B cell (primary cell): Measurements from ENCODE around the gene SH3RF3. TPM values are rescaled to one million over a fixed set of nuclear protein-coding genes. Genes with fewer than 3 reads are reported as not detected.

ENCODE experiments used
- ATAC-seq: fragments of 200-7000 bp; cut with Tn5 transposase; one replicate; pipeline ENCODE4 v1.10.0; 2021; ENCODE audit warnings: low read depth, mild to moderate bottlenecking, moderate number of reproducible peaks, moderate library complexity
- CTCF ChIA-PET: fragments of 350-600 bp; sonication (Branson Sonifier 250); formaldehyde crosslinking; loops from one replicate; lab custom pipeline; 2021; ENCODE audit warnings: antibody characterized with exemption, inconsistent platforms; lab: Charles Lee
- POLR2A ChIA-PET: fragments of 350-600 bp; sonication (Branson Sonifier 250); formaldehyde crosslinking; loops from one replicate; lab custom pipeline; 2021; ENCODE audit warnings: antibody characterized with exemption; lab: Charles Lee
- DNase-seq: peaks from one replicate; pipeline ENCODE4 v3.0.0; 2013
- H2AFZ ChIP-seq: 2 replicates; pipeline ENCODE4 v1.6.1; 2012; ENCODE audit warnings: mild to moderate bottlenecking, low read depth, low read length; ENCODE audit not compliant: insufficient read depth, poor library complexity, severe bottlenecking
- H3K27ac ChIP-seq, 2 donors: 1 replicate in 1 of 2; 2 replicates in 1 of 2; pipeline ENCODE4 v1.5.1; 2012 to 2013; ENCODE audit warnings: low read length in 2 of 2, mild to moderate bottlenecking in 2 of 2, moderate library complexity in 1 of 2
- H3K27me3 ChIP-seq, 4 experiments: fragments of 200-600 bp in 1 of 4; sonication (generic) in 1 of 4; replicated peaks in 1 of 4; 1 replicate in 2 of 4; 2 replicates in 2 of 4; pipeline versions ENCODE4 v1.6.1 to v1.7.0; 2013 to 2016; ENCODE audit warnings: low read length in 3 of 4, mild to moderate bottlenecking in 2 of 4, mixed read lengths in 1 of 4, moderate library complexity in 1 of 4; ENCODE audit not compliant: insufficient read depth in 4 of 4, control insufficient read depth in 3 of 4; ENCODE audit errors: control extremely low read depth in 1 of 4
- H3K36me3 ChIP-seq, 2 experiments: replicated peaks in 1 of 2; 1 replicate in 1 of 2; 2 replicates in 1 of 2; pipeline versions ENCODE4 v1.6.1 to v1.7.1; 2013; ENCODE audit warnings: low read length in 1 of 2; ENCODE audit not compliant: insufficient read depth in 2 of 2, control insufficient read depth in 1 of 2; ENCODE audit errors: control extremely low read depth in 1 of 2, extremely low read depth in 1 of 2
- H3K4me1 ChIP-seq, 2 donors: fragments of 200-600 bp in 1 of 2; sonication (generic) in 1 of 2; 1 replicate in 1 of 2; 2 replicates in 1 of 2; pipeline versions ENCODE4 v1.5.1 to v1.6.1; 2013 to 2017; ENCODE audit warnings: low read length in 2 of 2; ENCODE audit not compliant: control insufficient read depth in 2 of 2, insufficient read depth in 2 of 2
- H3K4me2 ChIP-seq: replicated peaks from 2 replicates; pipeline ENCODE3; 2012; ENCODE audit warnings: mild to moderate bottlenecking, low read depth, low read length; ENCODE audit not compliant: poor library complexity, severe bottlenecking
- H3K4me3 ChIP-seq, 5 experiments: fragments of 200-600 bp in 1 of 5; sonication (generic) in 1 of 5; 1 replicate in 3 of 5; 2 replicates in 2 of 5; pipeline versions ENCODE4 v1.5.1 to v1.7.0; 2011 to 2016; ENCODE audit warnings: low read length in 4 of 5, mild to moderate bottlenecking in 4 of 5, low read depth in 2 of 5, control low read depth in 1 of 5, moderate library complexity in 1 of 5; ENCODE audit not compliant: insufficient read depth in 1 of 5; ENCODE audit errors: control extremely low read depth in 1 of 5, extremely low read depth in 1 of 5
- H3K79me2 ChIP-seq: fragments of 200-600 bp; sonication (generic); one replicate; pipeline ENCODE4 v1.6.0; 2016; ENCODE audit warnings: low read length; ENCODE audit not compliant: control insufficient read depth, insufficient read depth
- H3K9ac ChIP-seq: fragments of 200-600 bp; sonication (generic); 2 replicates; pipeline ENCODE4 v1.6.1; 2017; ENCODE audit warnings: mild to moderate bottlenecking, low read length, moderate library complexity
- H3K9me3 ChIP-seq, 3 donors: one replicate each; pipeline versions ENCODE4 v1.6.1 to v1.7.1; 2013; ENCODE audit warnings: low read length in 2 of 3; ENCODE audit not compliant: control insufficient read depth in 2 of 3, insufficient read depth in 1 of 3; ENCODE audit errors: control extremely low read depth in 1 of 3
- H4K20me1 ChIP-seq: 2 replicates; pipeline ENCODE4 v1.6.0; 2012; ENCODE audit warnings: mild to moderate bottlenecking, low read length; ENCODE audit not compliant: insufficient read depth, control insufficient read depth, poor library complexity, severe bottlenecking
- H3K27ac Mint-ChIP-seq: one replicate; pipeline ENCODE4 v1.8.0; 2021; ENCODE audit warnings: mixed read lengths
- H3K27me3 Mint-ChIP-seq: one replicate; pipeline ENCODE4 v1.8.0; 2021; ENCODE audit warnings: mixed read lengths
- H3K4me1 Mint-ChIP-seq: one replicate; pipeline ENCODE4 v1.8.0; 2021; ENCODE audit warnings: mixed read lengths
- H3K4me3 Mint-ChIP-seq: one replicate; pipeline ENCODE4 v1.8.0; 2021; ENCODE audit warnings: mixed read lengths
- H3K9me3 Mint-ChIP-seq: one replicate; pipeline ENCODE4 v1.8.0; 2022; ENCODE audit warnings: mixed read lengths; ENCODE audit not compliant: insufficient read depth
- EZH2 ChIP-seq: IDR thresholded peaks from 2 replicates; pipeline ENCODE4 v1.6.1; 2012; ENCODE audit warnings: borderline replicate concordance, low read depth, mild to moderate bottlenecking, moderate library complexity, low read length; ENCODE audit not compliant: insufficient read depth, poor library complexity, severe bottlenecking
- WGBS: methylation state at CpG from one replicate; pipeline ENCODE4 v1.1.5; 2013; ENCODE audit warnings: missing lambda C conversion rate; ENCODE audit not compliant: insufficient coverage; 5-methylcytosine and 5-hydroxymethylcytosine counted together
- intact Hi-C: fragments of 100-400 bp; cut with micrococcal nuclease; formaldehyde crosslinking; loops from one replicate; pipeline ENCODE4 v1.10.0; 2022
- polyA plus RNA-seq: library from polyadenylated mRNA; depleted of rRNA; stranded (reverse); fragments of >200 nt; gene quantifications from 2 replicates; pipeline ENCODE4 v1.2.3, GENCODE V29; 2012
- total RNA-seq, 2 donors: library from RNA; stranded (reverse); fragments of 120-200 nt in 1 of 2; gene quantifications; 1 replicate in 1 of 2; 2 replicates in 1 of 2; pipeline versions ENCODE4 v1.2.3 to v1.2.4, GENCODE V29; 2013 to 2022
- TF ChIP-seq, protein P1 (sequence below): fragments of 200-600 bp; IDR thresholded peaks from one replicate; pipeline ENCODE4 v1.8.0; 2022; ENCODE audit warnings: antibody characterized with exemption, mild to moderate bottlenecking

SH3RF3 gene
- total and polyA plus RNA-seq, 2 donors (not counting 1 experiment from before 2014, with no cell fraction given): 0.07 to 1.2 TPM

DNA sequence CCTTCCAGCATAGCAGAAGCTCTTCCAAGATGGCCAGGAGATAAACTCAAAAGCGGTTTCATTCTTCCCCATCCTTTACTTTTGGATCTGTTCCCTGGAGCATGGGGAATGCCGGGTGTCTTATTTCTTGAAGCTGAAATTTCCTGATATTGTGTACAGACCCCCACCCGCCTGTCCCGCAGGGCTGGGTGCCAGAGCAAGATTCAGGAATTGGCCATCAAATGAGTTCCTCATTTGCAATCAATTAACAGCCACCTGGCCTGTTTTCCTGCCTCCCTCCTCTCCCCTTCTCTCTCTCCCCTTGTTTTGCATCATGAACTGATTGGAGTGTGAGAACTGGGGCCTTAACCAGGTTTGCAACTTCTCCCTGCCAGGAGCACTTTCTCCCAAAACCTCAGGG lies 202.1 kb downstream of the SH3RF3 start:
- Histone ChIP-seq H3K9me3 (peaks cover 0 to 2% (median 0%) of the 10 kb centered on the region in 3 donors), H3K4me1 (peaks cover 44 to 46% of the 10 kb centered on the region in 2 donors), H3K9ac (no peak overlapping the region), H3K4me3 (no peak overlapping the region), H4K20me1 (no peaks in the 10 kb centered on the region), H3K27ac (no peak overlapping the region), H3K36me3 (no peaks in the 10 kb centered on the region), H2AFZ (no peak overlapping the region), H3K79me2 (no peaks in the 10 kb centered on the region), H3K4me2 (no peak overlapping the region), H3K27me3 (peaks cover 0 to 3% (median 0%) of the 10 kb centered on the region in 4 experiments)
- H3K9me3 Mint-ChIP-seq: no peaks in the 10 kb centered on the region
- intact Hi-C loops: no loop called here
- H3K27ac Mint-ChIP-seq: no peak overlapping the region
- no peak for DNase-seq
- POLR2A ChIA-PET: no interaction called here
- TF ChIP-seq EZH2: no peak
- TF ChIP-seq, protein P1, sequence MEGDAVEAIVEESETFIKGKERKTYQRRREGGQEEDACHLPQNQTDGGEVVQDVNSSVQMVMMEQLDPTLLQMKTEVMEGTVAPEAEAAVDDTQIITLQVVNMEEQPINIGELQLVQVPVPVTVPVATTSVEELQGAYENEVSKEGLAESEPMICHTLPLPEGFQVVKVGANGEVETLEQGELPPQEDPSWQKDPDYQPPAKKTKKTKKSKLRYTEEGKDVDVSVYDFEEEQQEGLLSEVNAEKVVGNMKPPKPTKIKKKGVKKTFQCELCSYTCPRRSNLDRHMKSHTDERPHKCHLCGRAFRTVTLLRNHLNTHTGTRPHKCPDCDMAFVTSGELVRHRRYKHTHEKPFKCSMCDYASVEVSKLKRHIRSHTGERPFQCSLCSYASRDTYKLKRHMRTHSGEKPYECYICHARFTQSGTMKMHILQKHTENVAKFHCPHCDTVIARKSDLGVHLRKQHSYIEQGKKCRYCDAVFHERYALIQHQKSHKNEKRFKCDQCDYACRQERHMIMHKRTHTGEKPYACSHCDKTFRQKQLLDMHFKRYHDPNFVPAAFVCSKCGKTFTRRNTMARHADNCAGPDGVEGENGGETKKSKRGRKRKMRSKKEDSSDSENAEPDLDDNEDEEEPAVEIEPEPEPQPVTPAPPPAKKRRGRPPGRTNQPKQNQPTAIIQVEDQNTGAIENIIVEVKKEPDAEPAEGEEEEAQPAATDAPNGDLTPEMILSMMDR: no peak
- H3K27me3 Mint-ChIP-seq: peaks cover 7% of the 10 kb centered on the region
- ATAC-seq: no peak
- H3K4me1 Mint-ChIP-seq: peaks cover 45% of the 10 kb centered on the region
- CTCF ChIA-PET: interaction anchor here (1.7 kb wide), 1 partner anchor 179 kb away, joined by 4 read pairs; no protein-coding TSS in a partner anchor
- H3K4me3 Mint-ChIP-seq: no peak overlapping the region
- WGBS: 60% methylated on average over 1 of the region's 4 CpGs
